ENCODE results near the gene AJAP1. TPM values are rescaled to one million over a fixed set of nuclear protein-coding genes. Genes with fewer than 3 reads are reported as not detected.

Gene AJAP1
- total RNA-seq, 4 donors from 2014 or later = 0.30 to 4.0 (median 1.0) TPM

- no peak for DNase-seq
- H3K4me1 ChIP-seq = no peaks in the 10 kb centered on the region
- no peak overlapping the region for H3K4me3 ChIP-seq
- no peaks in the 10 kb centered on the region for H3K9me3 ChIP-seq
- no peak for TF ChIP-seq POLR2A (IDR thresholded peaks at IDR 0.05)
- TF ChIP-seq CTCF (IDR thresholded peaks at IDR 0.05) = no peak
- no peak overlapping the region for H3K27ac ChIP-seq
- no peaks in the 10 kb centered on the region for H3K27me3 ChIP-seq
- no peaks in the 10 kb centered on the region for H3K36me3 ChIP-seq
- intact Hi-C loops (cut with DNase I) = no loop called here
- 88 to 92% methylated on average over 6 of the region's 7 CpGs for WGBS, 2 donors
These were observed 107.7 kb downstream of the AJAP1 start for GRCh38 chr1:4762146-4762545.

GRCh38 chr1:4767308-4767707 lies 112.9 kb downstream of the AJAP1 start:
- intact Hi-C loops (cut with DNase I) = no loop called here
- DNase-seq = no peak
- peaks cover 0 to 7% (median 0%) of the 10 kb centered on the region in 4 donors for H3K27me3 ChIP-seq
- no peaks in the 10 kb centered on the region for H3K4me1 ChIP-seq
- no peak overlapping the region for H3K4me3 ChIP-seq
- H3K27ac ChIP-seq = no peak overlapping the region
- H3K36me3 ChIP-seq = no peaks in the 10 kb centered on the region
- 82 to 86% methylated on average over 4 of the region's 4 CpGs for WGBS, 2 donors
- H3K9me3 ChIP-seq = no peaks in the 10 kb centered on the region
- no peak for TF ChIP-seq POLR2A (IDR thresholded peaks at IDR 0.05)
- TF ChIP-seq CTCF (IDR thresholded peaks at IDR 0.05) = no peak

- Histone ChIP-seq H3K27me3 (peaks cover 0 to 7% (median 0%) of the 10 kb centered on the region in 4 donors), H3K36me3 (no peaks in the 10 kb centered on the region), H3K4me1 (no peaks in the 10 kb centered on the region), H3K4me3 (no peak overlapping the region), H3K27ac (no peak overlapping the region), H3K9me3 (no peaks in the 10 kb centered on the region)
- intact Hi-C loops (cut with DNase I) = no loop called here
- no peak for TF ChIP-seq POLR2A (IDR thresholded peaks at IDR 0.05)
- TF ChIP-seq CTCF (IDR thresholded peaks at IDR 0.05) = no peak
- WGBS, 2 donors = 95 to 97% methylated on average over 3 to 5 of the region's 6 CpGs
- DNase-seq = no peak
These were observed 114.1 kb downstream of the AJAP1 start for GRCh38 chr1:4768553-4768952.

GRCh38 chr1:4769516-4770280 lies 115.3 kb downstream of the AJAP1 start:
- Histone ChIP-seq H3K27ac (no peak overlapping the region), H3K9me3 (no peaks in the 10 kb centered on the region), H3K4me3 (no peak overlapping the region), H3K36me3 (no peaks in the 10 kb centered on the region), H3K27me3 (peaks cover 0 to 13% (median 0%) of the 10 kb centered on the region in 4 donors), H3K4me1 (no peaks in the 10 kb centered on the region)
- intact Hi-C loops (cut with DNase I) = no loop called here
- no peak for DNase-seq
- WGBS, 2 donors = 87 to 93% methylated on average over 17 to 18 of the region's 18 CpGs
- TF ChIP-seq POLR2A (IDR thresholded peaks at IDR 0.05) (no peak), CTCF (IDR thresholded peaks at IDR 0.05) (no peak)

- Histone ChIP-seq H3K27me3 (peaks cover 0 to 13% (median 0%) of the 10 kb centered on the region in 4 donors), H3K9me3 (no peaks in the 10 kb centered on the region), H3K4me3 (no peak overlapping the region), H3K36me3 (no peaks in the 10 kb centered on the region), H3K4me1 (no peaks in the 10 kb centered on the region), H3K27ac (no peak overlapping the region)
- intact Hi-C loops (cut with DNase I) = no loop called here
- WGBS, 2 donors = 59 to 61% methylated on average over 7 to 8 of the region's 8 CpGs
- no peak for DNase-seq
- TF ChIP-seq CTCF (IDR thresholded peaks at IDR 0.05) = no peak
- TF ChIP-seq POLR2A (IDR thresholded peaks at IDR 0.05) = no peak
These were observed 116.3 kb downstream of the AJAP1 start for GRCh38 chr1:4770713-4771112.

All from esophagus squamous epithelium (tissue), 5 donors.